Mucosa of rectum (tissue), 2 donors: ENCODE results near the gene DCN.

ENCODE experiments used
- H3K27ac ChIP-seq, 2 donors: one replicate each; pipeline ENCODE4 v1.7.0; 2013; ENCODE audit warnings: inconsistent platforms in 2 of 2, low read depth in 2 of 2, low read length in 2 of 2
- H3K27me3 ChIP-seq, 2 donors: one replicate each; pipeline ENCODE4 v1.7.0; 2013; ENCODE audit warnings: low read length in 2 of 2; ENCODE audit not compliant: control insufficient read depth in 2 of 2, insufficient read depth in 2 of 2
- H3K36me3 ChIP-seq, 2 donors: one replicate each; pipeline ENCODE4 v1.7.0; 2013; ENCODE audit warnings: low read length in 2 of 2; ENCODE audit not compliant: control insufficient read depth in 2 of 2, insufficient read depth in 2 of 2
- H3K4me1 ChIP-seq, 2 donors: one replicate each; pipeline ENCODE4 v1.7.0; 2013; ENCODE audit warnings: low read length in 2 of 2, mild to moderate bottlenecking in 1 of 2; ENCODE audit not compliant: control insufficient read depth in 2 of 2, insufficient read depth in 2 of 2
- H3K4me3 ChIP-seq, 2 donors: one replicate each; pipeline ENCODE4 v1.7.0; 2013; ENCODE audit warnings: low read length in 2 of 2
- H3K9ac ChIP-seq, 2 donors: one replicate each; pipeline ENCODE4 v1.7.0; 2013; ENCODE audit warnings: low read length in 2 of 2, low read depth in 1 of 2, mild to moderate bottlenecking in 1 of 2
- H3K9me3 ChIP-seq, 2 donors: one replicate each; pipeline ENCODE4 v1.7.0; 2013; ENCODE audit warnings: low read length in 2 of 2; ENCODE audit not compliant: control insufficient read depth in 2 of 2
- donor health status: healthy.
- donor health status: Normal muscosa, but diverticular disease.

Gene DCN

GRCh38 chr12:91182636-91183455, at the start of gene DCN:
Gene DCN, minus strand, starts transcription at chr12:91182817. Its CDS starts 4,265 bp downstream, at chr12:91178552.
- H3K9ac ChIP-seq = peak within 1 kb of the TSS in 1 of 2 donors; percentile 17

GRCh38 chr12:91230841-91231240, 48.2 kb upstream of the DCN start:
- no peaks in the 10 kb centered on the region for H3K9me3 ChIP-seq
- H3K27ac ChIP-seq = no peak overlapping the region
- H3K4me3 ChIP-seq = no peak overlapping the region
- H3K27me3 ChIP-seq = no peaks in the 10 kb centered on the region
- H3K36me3 ChIP-seq = no peaks in the 10 kb centered on the region
- no peak overlapping the region for H3K9ac ChIP-seq
- H3K4me1 ChIP-seq = no peaks in the 10 kb centered on the region

More at GRCh38 chr12:91182636-91183455, at the start of gene DCN:
- Histone ChIP-seq H3K27me3 (no peaks in the 10 kb centered on the region), H3K36me3 (no peaks in the 10 kb centered on the region), H3K27ac (peak within 1 kb of the TSS in 1 of 2 donors; percentile 28), H3K4me1 (peaks cover 0 to 5% of the 10 kb centered on the region in 2 donors), H3K4me3 (peak within 1 kb of the TSS; percentile 24 to 53), H3K9me3 (no peaks in the 10 kb centered on the region)

GRCh38 chr12:91226951-91227350, 44.3 kb upstream of the DCN start:
- H3K36me3 ChIP-seq = no peaks in the 10 kb centered on the region
- H3K9me3 ChIP-seq = no peaks in the 10 kb centered on the region
- no peaks in the 10 kb centered on the region for H3K4me1 ChIP-seq
- no peaks in the 10 kb centered on the region for H3K27me3 ChIP-seq
- no peak overlapping the region for H3K9ac ChIP-seq
- no peak overlapping the region for H3K27ac ChIP-seq
- no peak overlapping the region for H3K4me3 ChIP-seq

GRCh38 chr12:91225316-91225715, 42.7 kb upstream of the DCN start:
- Histone ChIP-seq H3K4me1 (no peaks in the 10 kb centered on the region), H3K27me3 (no peaks in the 10 kb centered on the region), H3K9me3 (no peaks in the 10 kb centered on the region), H3K36me3 (no peaks in the 10 kb centered on the region), H3K9ac (no peak overlapping the region), H3K27ac (no peak overlapping the region), H3K4me3 (no peak overlapping the region)

GRCh38 chr12:91224401-91224800, 41.8 kb upstream of the DCN start:
- Histone ChIP-seq H3K27ac (no peak overlapping the region), H3K4me1 (no peaks in the 10 kb centered on the region), H3K9me3 (no peaks in the 10 kb centered on the region), H3K27me3 (no peaks in the 10 kb centered on the region), H3K9ac (no peak overlapping the region), H3K4me3 (no peak overlapping the region), H3K36me3 (no peaks in the 10 kb centered on the region)

- Histone ChIP-seq H3K9ac (no peak overlapping the region), H3K9me3 (no peaks in the 10 kb centered on the region), H3K27ac (no peak overlapping the region), H3K4me3 (no peak overlapping the region), H3K36me3 (no peaks in the 10 kb centered on the region), H3K4me1 (no peaks in the 10 kb centered on the region), H3K27me3 (no peaks in the 10 kb centered on the region)
Measured at GRCh38 chr12:91222746-91223145, 40.1 kb upstream of the DCN start.

GRCh38 chr12:91219919-91220318, 37.3 kb upstream of the DCN start:
- no peak overlapping the region for H3K4me3 ChIP-seq
- H3K36me3 ChIP-seq = no peaks in the 10 kb centered on the region
- no peak overlapping the region for H3K27ac ChIP-seq
- no peaks in the 10 kb centered on the region for H3K4me1 ChIP-seq
- no peaks in the 10 kb centered on the region for H3K9me3 ChIP-seq
- H3K9ac ChIP-seq = no peak overlapping the region
- no peaks in the 10 kb centered on the region for H3K27me3 ChIP-seq

- no peak overlapping the region for H3K27ac ChIP-seq
- no peaks in the 10 kb centered on the region for H3K4me1 ChIP-seq
Measured at GRCh38 chr12:91219511-91219910, 36.9 kb upstream of the DCN start.

GRCh38 chr12:91216871-91217270, 34.3 kb upstream of the DCN start:
- Histone ChIP-seq H3K4me3 (no peak overlapping the region), H3K4me1 (no peaks in the 10 kb centered on the region), H3K27ac (no peak overlapping the region), H3K27me3 (no peaks in the 10 kb centered on the region), H3K36me3 (no peaks in the 10 kb centered on the region), H3K9me3 (no peaks in the 10 kb centered on the region), H3K9ac (no peak overlapping the region)

More at GRCh38 chr12:91219511-91219910, 36.9 kb upstream of the DCN start:
- no peak overlapping the region for H3K9ac ChIP-seq
- no peaks in the 10 kb centered on the region for H3K9me3 ChIP-seq
- no peaks in the 10 kb centered on the region for H3K36me3 ChIP-seq
- no peaks in the 10 kb centered on the region for H3K27me3 ChIP-seq
- H3K4me3 ChIP-seq = no peak overlapping the region

GRCh38 chr12:91215940-91216454, 33.4 kb upstream of the DCN start:
- Histone ChIP-seq H3K4me1 (no peaks in the 10 kb centered on the region), H3K9me3 (no peaks in the 10 kb centered on the region), H3K9ac (no peak overlapping the region)

More at GRCh38 chr12:91215940-91216454, 33.4 kb upstream of the DCN start:
- no peak overlapping the region for H3K4me3 ChIP-seq
- no peaks in the 10 kb centered on the region for H3K36me3 ChIP-seq
- H3K27me3 ChIP-seq = no peaks in the 10 kb centered on the region
- H3K27ac ChIP-seq = no peak overlapping the region
